Fibroblast of the aortic adventitia (primary cell): Measurements from ENCODE around the gene VAV1. TPM values are rescaled to one million over a fixed set of nuclear protein-coding genes. Genes with fewer than 3 reads are reported as not detected.

Experiments
- DNase-seq: peaks from one replicate; pipeline ENCODE4 v3.0.0-alpha.2; 2010; ENCODE audit warnings: low read depth
- H3K4me3 ChIP-seq: 2 replicates; pipeline ENCODE4 v1.5.1; 2011; ENCODE audit warnings: low read depth, mild to moderate bottlenecking, control low read depth, low read length, moderate library complexity
- total RNA-seq: library from RNA; depleted of rRNA; stranded (reverse); fragments of >200 nt; gene quantifications from 2 replicates; pipeline ENCODE4 v1.2.3, GENCODE V29; 2012; ENCODE audit warnings: low replicate concordance
- TF ChIP-seq, protein P1 (sequence below): IDR thresholded peaks from 2 replicates; pipeline ENCODE4 v1.5.1; 2011; ENCODE audit warnings: mild to moderate bottlenecking, low read length, control low read depth, inconsistent platforms; ENCODE audit not compliant: insufficient read depth

The VAV1 gene
- total RNA-seq, 1 donor = not detected

- DNase-seq = peak; percentile 61
- TF ChIP-seq, protein P1, sequence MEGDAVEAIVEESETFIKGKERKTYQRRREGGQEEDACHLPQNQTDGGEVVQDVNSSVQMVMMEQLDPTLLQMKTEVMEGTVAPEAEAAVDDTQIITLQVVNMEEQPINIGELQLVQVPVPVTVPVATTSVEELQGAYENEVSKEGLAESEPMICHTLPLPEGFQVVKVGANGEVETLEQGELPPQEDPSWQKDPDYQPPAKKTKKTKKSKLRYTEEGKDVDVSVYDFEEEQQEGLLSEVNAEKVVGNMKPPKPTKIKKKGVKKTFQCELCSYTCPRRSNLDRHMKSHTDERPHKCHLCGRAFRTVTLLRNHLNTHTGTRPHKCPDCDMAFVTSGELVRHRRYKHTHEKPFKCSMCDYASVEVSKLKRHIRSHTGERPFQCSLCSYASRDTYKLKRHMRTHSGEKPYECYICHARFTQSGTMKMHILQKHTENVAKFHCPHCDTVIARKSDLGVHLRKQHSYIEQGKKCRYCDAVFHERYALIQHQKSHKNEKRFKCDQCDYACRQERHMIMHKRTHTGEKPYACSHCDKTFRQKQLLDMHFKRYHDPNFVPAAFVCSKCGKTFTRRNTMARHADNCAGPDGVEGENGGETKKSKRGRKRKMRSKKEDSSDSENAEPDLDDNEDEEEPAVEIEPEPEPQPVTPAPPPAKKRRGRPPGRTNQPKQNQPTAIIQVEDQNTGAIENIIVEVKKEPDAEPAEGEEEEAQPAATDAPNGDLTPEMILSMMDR = no peak
- H3K4me3 ChIP-seq = no peak overlapping the region
Measured at GRCh38 chr19:6811906-6812305, 39.4 kb downstream of the VAV1 start.

DNA sequence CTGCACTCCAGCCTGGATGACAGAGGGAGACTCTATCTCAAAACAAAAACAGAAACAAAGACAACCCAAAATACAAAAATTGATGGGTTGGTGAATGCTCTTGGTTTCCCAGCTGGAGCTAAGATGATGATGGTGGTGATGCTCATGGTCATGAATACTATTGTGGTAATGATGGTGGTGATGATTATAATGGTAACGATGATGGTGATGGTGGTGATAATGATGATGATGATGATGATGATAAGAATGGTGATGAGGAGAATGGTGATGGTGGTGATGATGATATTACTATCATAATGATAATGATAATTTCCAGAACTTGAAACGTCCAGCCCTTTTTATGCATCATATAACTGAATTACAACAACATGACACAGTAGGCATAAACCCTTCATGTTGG, 40.1 kb downstream of the VAV1 start:
- H3K4me3 ChIP-seq = no peak overlapping the region
- no peak for DNase-seq
- TF ChIP-seq, protein P1 = no peak

DNA sequence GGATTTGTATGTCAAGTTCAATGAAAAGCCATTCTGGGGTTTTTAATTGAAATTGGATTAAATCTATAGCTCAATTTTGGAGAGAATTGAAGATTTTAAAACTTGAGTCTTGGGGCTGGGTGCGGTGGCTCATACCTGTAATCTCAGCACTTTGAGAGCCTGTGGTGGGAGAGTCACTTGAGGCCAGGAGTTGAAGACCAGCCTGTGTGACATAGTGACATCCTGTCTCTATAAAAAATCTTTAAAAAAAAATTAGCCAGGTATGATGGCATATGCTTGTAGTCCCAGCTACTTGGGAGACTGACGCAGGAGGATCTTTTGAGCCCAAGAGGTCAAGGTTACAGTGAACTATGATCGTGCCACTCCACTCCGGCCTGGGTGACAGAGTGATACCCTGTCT, 41.2 kb downstream of the VAV1 start:
- TF ChIP-seq, protein P1 = no peak
- H3K4me3 ChIP-seq = no peak overlapping the region
- DNase-seq = no peak

- no peak overlapping the region for H3K4me3 ChIP-seq
- TF ChIP-seq, protein P1 = no peak
- DNase-seq = no peak
Measured at GRCh38 chr19:6817179-6817578, 44.7 kb downstream of the VAV1 start.

DNA sequence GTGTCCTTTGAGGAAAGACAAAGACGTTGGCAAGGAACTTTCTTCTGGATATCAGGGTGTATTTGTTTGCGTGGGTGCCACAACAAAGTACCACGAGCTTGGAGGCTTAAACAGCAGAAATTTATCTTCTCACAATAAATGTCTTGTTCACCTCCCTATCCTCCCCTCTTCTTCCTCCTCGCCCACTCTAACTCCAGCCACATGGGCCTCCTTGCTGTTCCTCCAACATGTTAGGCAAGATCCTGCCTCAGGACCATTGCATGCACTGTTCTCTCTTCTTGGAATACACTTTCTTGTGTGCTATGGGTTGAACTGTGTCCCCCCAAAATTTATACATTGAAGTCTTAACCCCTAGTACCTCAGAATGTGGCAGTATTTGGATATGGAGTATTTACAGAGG, 45.7 kb downstream of the VAV1 start:
- TF ChIP-seq, protein P1 = no peak
- no peak overlapping the region for H3K4me3 ChIP-seq
- no peak for DNase-seq

DNA sequence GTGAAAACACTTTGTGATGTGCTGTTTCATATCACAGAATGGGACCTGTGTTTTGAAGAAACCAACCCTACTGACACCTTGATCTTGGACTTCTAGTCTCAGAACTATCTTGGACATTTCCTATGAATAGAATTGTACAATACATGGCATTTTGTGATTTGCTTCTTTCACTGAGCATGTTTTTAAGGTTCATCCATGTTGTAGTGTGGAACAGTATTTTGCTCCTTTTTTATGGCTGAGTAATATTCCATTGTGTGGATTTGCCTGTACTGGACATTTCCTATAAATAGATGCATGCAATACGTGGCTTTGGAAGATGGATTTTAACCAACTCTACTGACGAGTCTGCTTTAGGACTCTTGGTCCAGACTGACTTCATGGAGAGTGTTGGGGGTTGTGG, 46.8 kb downstream of the VAV1 start:
- no peak overlapping the region for H3K4me3 ChIP-seq
- TF ChIP-seq, protein P1 = no peak
- DNase-seq = no peak

DNA sequence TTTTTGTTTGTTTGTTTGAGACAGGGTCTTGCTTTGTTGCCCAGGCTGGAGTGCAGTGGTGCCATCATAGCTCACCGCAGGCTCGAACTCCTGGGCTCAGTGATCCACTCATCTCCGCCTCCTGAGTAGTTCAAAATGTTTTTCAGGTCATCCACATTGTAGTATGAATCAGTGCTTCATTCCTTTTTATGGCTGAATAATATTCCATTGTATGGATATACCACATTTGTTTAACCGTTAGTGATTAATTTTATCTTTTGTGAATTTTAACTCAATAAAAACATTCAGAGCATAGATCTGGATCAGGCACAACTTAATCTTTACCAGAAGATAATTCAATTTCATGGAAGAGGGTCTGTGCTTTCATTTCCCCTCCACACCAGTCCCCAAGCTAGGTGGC, 47.7 kb downstream of the VAV1 start:
- no peak overlapping the region for H3K4me3 ChIP-seq
- TF ChIP-seq, protein P1 = no peak
- no peak for DNase-seq
